Spleen (tissue), 7 donors: ENCODE measurements around the gene EFCC1.

Experiments used
- CTCF ChIP-seq, 11 experiments: fragments of 200-600 bp in 7 of 11; fragments of 450-650 bp in 4 of 11; sonication (generic) in 4 of 11; IDR thresholded peaks in 8 of 11; conservative IDR thresholded peaks in 3 of 11; 1 replicate in 7 of 11; 2 replicates in 4 of 11; pipeline versions ENCODE4 v1.4.0 to v1.8.0; 2016 to 2021; ENCODE audit warnings: antibody characterized with exemption in 11 of 11, inconsistent platforms in 4 of 11, mild to moderate bottlenecking in 1 of 11
- POLR2A ChIP-seq, 3 donors: fragments of 450-650 bp; IDR thresholded peaks; one replicate each; pipeline ENCODE4 v1.5.1; 2017; ENCODE audit warnings: antibody characterized with exemption in 3 of 3, mild to moderate bottlenecking in 1 of 3
- POLR2AphosphoS5 ChIP-seq, 3 donors: sonication (generic); formaldehyde crosslinking; IDR thresholded peaks; one replicate each; pipeline ENCODE4 v1.5.1; 2017; ENCODE audit warnings: antibody characterized with exemption in 3 of 3
- donor health status: DM: no; HTN: no; CAD: no; lungs with moderate emphysema.
- donor health status: DM: no; HTN: no; CAD: no.
- donor health status: DM: no; HTN: no; CAD: no.

- no peak for TF ChIP-seq CTCF (IDR thresholded peaks at IDR 0.05 in 8 of 11, conservative IDR thresholded peaks at IDR 0.05 in 3 of 11)
- TF ChIP-seq POLR2A (IDR thresholded peaks at IDR 0.05), result no peak
- TF ChIP-seq POLR2AphosphoS5 (IDR thresholded peaks at IDR 0.05), result no peak
Observed at GRCh38 chr3:128965818-128966217, 35.3 kb upstream of the EFCC1 start.
